Stimulated activated effector memory CD8-positive, alpha-beta T cell treated with anti-CD3 and anti-CD28 coated beads, Interleukin-12 subunit alpha, Interleukin-12 subunit beta, amount 100 ng/mL, for 72 hours (primary cell): ENCODE data around the gene KCTD4.
"Not testable (repeated sequence)": the region's sequence is repeated elsewhere in the genome, so short reads cannot be mapped to it uniquely, and the experiment has no call there.

Experiments
- ATAC-seq: fragments of 150-1000 bp; cut with Tn5 transposase; 2 replicates; pipeline ENCODE4 v1.10.0; 2021
- DNase-seq, 2 donors: peaks; one replicate each; pipeline ENCODE4 v3.0.0; 2021 to 2022; ENCODE audit warnings: low spot score in 2 of 2
- H3K27ac Mint-ChIP-seq: one replicate; pipeline ENCODE4 v1.8.0; 2022; ENCODE audit warnings: mild to moderate bottlenecking, mixed read lengths
- H3K36me3 Mint-ChIP-seq: one replicate; pipeline ENCODE4 v1.8.0; 2022; ENCODE audit warnings: mild to moderate bottlenecking, mixed read lengths
- H3K4me1 Mint-ChIP-seq: one replicate; pipeline ENCODE4 v1.8.0; 2022; ENCODE audit warnings: mixed read lengths
- H3K4me3 Mint-ChIP-seq: one replicate; pipeline ENCODE4 v1.8.0; 2022; ENCODE audit warnings: mild to moderate bottlenecking, mixed read lengths
- H3K9me3 Mint-ChIP-seq: one replicate; pipeline ENCODE4 v1.8.0; 2022; ENCODE audit warnings: mixed read lengths

Gene KCTD4

DNA sequence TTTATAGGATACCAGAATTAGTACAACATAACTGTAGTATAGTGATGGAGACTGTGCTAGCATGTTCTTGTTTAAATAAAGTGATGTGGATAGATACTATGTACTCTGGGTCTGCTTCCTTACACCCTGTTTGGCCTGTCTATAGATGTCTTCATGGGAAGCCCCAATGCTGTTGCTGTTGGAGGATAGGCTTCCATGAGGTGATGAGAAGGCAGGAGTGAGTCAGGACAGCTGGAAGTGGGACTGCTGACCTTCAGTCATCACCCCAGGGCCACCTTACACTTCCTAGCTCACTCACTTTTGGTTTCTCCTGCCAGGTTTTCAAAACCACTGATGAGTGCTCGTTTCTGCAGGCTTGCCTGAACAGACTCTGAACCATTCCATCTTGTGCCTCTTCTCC is 4.2 kb downstream of the KCTD4 start:
- H3K4me1 Mint-ChIP-seq: peaks cover 9% of the 10 kb centered on the region
- DNase-seq (no peak), ATAC-seq (no peak)
- no peak overlapping the region for H3K27ac Mint-ChIP-seq
- H3K9me3 Mint-ChIP-seq: no peaks in the 10 kb centered on the region
- no peak overlapping the region for H3K4me3 Mint-ChIP-seq
- H3K36me3 Mint-ChIP-seq: peaks cover 3% of the 10 kb centered on the region

DNA sequence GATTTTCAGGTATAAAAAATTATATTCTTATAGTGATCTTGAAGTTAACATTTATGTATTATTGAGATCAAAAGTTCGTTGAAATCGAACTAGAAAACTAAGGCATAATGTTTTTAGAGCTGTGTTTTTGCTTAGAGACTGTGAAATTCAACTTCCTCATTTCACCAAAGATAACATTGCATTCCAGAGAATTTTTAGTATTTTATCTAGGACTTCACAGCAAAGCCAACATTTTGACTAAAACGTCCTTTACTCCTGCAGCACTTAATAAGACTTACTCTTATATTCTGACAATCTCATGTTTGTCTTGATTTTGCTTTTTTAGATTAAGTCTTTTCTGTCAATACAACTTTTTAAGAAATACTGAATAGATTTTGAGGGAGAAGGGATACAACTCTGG is 4.7 kb downstream of the KCTD4 start:
- no peak overlapping the region for H3K27ac Mint-ChIP-seq
- no peaks in the 10 kb centered on the region for H3K36me3 Mint-ChIP-seq
- ATAC-seq: no peak

DNA sequence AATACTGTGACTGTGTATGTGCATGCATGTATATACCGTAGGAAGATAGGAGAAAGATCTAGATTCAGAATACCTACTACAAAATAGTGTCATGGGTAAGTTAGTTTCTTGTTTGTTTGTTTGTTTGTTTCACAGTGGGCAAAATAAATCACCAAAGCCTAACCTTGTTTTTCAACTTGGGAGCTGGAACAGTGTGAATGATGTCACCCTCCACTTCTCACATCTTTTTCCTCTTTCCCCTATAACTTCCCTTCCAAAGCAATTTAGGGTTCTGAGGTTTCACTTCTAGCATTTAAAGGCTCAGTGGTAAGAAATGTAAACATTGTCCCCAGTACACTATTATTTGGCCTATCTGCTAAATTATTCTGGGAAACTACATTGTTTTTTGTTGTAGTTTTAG is 5.4 kb downstream of the KCTD4 start:
- Mint-ChIP-seq H3K36me3 (no peaks in the 10 kb centered on the region), H3K4me1 (peaks cover 9% of the 10 kb centered on the region), H3K27ac (no peak overlapping the region), H3K4me3 (no peak overlapping the region), H3K9me3 (no peaks in the 10 kb centered on the region)
- DNase-seq (no peak), ATAC-seq (no peak)

More for the DNA sequence above, 4.7 kb downstream of the KCTD4 start:
- peaks cover 9% of the 10 kb centered on the region for H3K4me1 Mint-ChIP-seq
- no peak overlapping the region for H3K4me3 Mint-ChIP-seq
- no peaks in the 10 kb centered on the region for H3K9me3 Mint-ChIP-seq
- no peak for DNase-seq

DNA sequence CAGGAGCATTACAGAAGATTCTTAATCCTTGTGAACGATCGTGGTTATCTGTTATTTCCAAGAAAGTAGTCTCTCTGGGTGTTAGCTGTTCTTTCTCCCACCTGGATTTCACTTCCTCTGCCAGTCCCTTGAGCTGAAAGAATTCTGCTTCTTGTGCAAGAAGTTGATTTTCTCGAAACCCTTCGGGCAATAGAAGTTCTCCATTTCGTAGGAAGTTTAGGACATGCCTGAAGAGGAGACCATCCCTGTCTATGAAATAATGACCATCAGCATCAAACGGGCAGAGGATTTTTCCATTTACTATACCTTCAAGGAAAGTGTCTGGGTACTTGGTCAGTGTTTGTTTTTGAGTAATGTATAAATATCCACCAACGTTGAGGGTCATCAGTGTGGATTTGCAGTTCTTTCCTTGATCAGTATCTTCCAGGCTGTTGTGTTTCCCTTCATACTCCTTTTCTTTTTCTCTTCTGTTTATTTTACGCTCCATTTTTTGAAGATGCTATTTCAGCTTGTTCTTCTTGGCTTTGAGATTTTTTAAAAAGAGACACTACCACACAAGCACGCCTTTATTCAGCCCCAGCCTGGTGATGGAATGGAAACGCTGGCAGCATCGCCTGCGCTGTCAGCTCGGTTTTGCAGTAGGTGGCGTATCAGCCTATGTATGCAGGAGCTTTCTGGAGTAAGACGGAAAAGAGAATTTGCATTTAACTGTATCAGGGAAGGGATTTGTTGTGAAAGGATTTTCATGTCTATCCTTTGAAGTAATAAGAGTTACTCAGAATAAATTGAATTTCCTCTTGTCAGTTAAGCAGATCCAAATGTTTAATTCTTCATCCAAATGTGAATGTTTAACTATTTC is 6.5 kb downstream of the KCTD4 start:
- no peaks in the 10 kb centered on the region for H3K9me3 Mint-ChIP-seq
- H3K4me3 Mint-ChIP-seq: no peak overlapping the region
- ATAC-seq (no peak), DNase-seq (no peak)
- H3K36me3 Mint-ChIP-seq: no peaks in the 10 kb centered on the region
- no peak overlapping the region for H3K27ac Mint-ChIP-seq
- H3K4me1 Mint-ChIP-seq: peaks cover 9% of the 10 kb centered on the region

DNA sequence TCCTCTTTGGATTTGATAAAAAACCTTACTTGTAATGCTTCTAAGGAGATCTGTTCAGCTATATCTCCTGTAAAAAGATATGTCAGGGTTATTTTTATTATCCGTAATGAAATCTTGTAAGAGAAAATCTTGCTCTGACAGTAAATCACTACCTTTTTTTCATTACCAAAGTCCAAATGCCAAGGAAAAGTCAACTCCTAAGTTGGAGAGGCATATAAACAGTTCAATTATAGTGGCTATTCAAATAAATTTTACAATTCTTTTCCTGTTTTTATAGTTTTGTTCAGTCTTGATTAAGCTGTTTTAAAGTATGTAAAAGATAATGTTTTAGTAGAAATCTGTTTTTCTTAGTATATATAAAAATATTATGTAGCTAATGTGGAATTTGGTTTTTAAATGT is 9.0 kb downstream of the KCTD4 start:
- peaks cover 6% of the 10 kb centered on the region for H3K4me1 Mint-ChIP-seq
- ATAC-seq (no peak), DNase-seq (no peak)
- no peak overlapping the region for H3K27ac Mint-ChIP-seq
- no peaks in the 10 kb centered on the region for H3K36me3 Mint-ChIP-seq
- H3K9me3 Mint-ChIP-seq: no peaks in the 10 kb centered on the region
- H3K4me3 Mint-ChIP-seq: no peak overlapping the region

DNA sequence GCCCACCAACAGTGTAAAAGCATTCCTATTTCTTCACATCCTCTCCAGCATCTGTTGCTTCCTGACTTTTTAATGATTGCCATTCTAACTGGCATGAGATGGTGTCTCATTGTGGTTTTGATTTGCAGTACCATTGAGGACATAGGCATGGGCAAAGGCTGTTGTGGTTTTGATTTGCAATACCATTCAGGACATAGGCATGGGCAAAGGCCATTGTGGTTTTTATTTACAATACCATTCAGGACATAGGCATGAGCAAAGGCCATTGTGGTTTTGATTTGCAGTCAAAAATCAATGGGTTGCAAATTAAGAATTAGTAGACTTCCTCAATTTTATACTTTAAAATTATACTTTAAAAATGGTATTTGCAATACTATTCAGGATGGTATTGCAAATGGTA is 11.3 kb downstream of the KCTD4 start:
- not testable (repeated sequence) for H3K27ac Mint-ChIP-seq, H3K4me3 Mint-ChIP-seq, H3K36me3 Mint-ChIP-seq, H3K4me1 Mint-ChIP-seq, ATAC-seq, H3K9me3 Mint-ChIP-seq, DNase-seq

DNA sequence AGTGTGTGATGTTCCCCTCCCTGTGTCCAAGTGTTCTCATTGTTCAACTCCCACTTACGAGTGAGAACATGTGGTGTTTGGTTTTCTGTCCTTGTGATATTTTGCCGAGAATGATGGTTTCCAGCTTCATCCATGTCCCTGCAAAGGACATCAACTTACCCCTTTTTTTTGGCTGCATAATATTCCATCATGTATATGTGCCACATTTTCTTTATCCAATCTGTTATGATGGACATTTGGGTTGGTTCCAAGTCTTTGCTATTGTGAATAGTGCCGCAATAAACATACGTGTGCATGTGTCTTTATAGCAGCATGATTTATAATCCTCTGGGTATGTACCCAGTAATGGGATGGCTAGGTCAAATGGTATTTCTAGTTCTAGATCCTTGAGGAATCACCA is 11.8 kb downstream of the KCTD4 start:
- not testable (repeated sequence) for H3K27ac Mint-ChIP-seq, ATAC-seq, H3K4me1 Mint-ChIP-seq, DNase-seq, H3K4me3 Mint-ChIP-seq, H3K36me3 Mint-ChIP-seq, H3K9me3 Mint-ChIP-seq

DNA sequence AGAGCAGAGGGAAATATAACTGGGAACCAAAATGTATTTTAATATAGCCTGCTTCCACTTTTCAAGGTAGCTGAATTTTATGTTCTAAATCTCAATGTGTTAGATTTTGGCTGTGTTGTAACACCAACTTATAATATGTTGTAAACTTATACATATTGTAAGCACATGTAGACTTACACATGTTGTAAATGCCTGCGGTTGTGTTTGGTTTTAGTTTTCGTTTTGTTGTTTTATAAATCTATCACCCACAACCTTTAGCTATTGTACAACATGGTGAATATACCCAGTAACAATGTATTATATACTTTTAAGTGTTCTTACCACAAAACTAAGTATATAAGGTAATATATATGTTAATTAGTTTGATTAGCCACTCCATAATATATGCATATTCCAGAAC is 15.6 kb downstream of the KCTD4 start:
- H3K4me3 Mint-ChIP-seq: no peak overlapping the region
- H3K36me3 Mint-ChIP-seq: peaks cover 9% of the 10 kb centered on the region
- no peak for DNase-seq
- no peaks in the 10 kb centered on the region for H3K9me3 Mint-ChIP-seq
- H3K4me1 Mint-ChIP-seq: no peaks in the 10 kb centered on the region
- no peak overlapping the region for H3K27ac Mint-ChIP-seq
- ATAC-seq: no peak

DNA sequence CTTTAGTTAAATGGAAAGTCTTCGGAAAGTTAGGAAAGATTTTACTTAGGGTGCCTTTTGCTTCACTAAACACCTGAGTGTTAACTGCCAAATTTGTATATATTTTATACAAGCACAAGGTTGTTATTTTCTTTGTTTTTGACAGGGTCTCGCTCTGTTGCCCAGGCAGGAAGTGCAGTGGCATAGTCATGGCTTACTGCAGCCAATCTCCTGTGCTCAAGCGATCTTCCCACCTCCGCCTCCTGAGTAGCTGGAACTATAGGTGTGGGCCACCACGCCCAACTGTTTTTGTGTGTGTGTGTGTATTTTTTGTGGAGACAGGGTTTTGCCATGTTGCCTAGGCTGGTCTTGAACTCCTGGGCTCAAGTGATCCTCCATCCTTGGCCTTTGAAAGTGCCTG is 16.2 kb downstream of the KCTD4 start:
- Mint-ChIP-seq H3K27ac (no peak overlapping the region), H3K9me3 (no peaks in the 10 kb centered on the region), H3K36me3 (peaks cover 9% of the 10 kb centered on the region), H3K4me3 (no peak overlapping the region), H3K4me1 (no peaks in the 10 kb centered on the region)
- DNase-seq: no peak
- no peak for ATAC-seq

DNA sequence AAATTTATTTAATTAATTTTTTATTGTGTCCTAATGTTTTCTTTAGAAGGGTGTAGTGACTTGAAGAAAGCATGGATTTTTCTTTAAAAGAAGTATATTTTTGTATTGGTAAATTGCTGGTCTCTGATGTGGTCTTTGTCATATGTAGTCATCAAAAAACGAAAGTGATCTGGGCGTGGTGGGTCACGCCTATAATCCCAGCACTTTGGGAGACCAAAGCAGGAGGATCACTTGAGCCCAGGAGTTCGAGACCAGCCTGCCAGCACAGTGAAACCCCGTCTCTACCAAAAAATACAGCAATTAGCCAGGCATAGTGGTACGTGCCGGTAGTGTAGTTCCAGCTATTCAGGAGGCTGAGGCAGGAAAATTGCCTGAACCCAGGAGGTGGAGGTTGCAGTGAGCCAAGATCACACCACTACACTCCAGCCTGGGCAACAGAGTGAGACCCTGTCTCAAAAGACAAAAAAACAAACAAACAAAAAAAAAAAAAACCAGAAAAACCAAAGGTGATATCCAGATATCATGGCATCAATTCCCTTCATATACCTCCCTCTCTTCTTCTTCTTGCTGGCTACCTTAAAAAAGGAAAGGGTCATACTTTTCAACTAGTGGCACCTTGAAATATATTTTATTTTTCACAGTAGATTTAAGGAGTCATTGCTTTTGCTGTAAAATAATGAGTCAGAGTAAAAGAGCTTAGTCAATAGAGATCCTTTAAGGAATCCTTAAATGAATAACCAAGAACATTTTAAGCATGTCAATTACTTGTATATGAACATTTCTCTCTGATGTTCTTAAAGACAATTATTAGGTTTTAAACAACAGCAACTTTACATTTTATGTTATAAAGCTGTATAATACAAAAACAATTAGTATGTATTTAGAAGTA is 19.9 kb downstream of the KCTD4 start:
- DNase-seq: no peak
- Mint-ChIP-seq H3K4me3 (no peak overlapping the region), H3K4me1 (peaks cover 11% of the 10 kb centered on the region)

DNA sequence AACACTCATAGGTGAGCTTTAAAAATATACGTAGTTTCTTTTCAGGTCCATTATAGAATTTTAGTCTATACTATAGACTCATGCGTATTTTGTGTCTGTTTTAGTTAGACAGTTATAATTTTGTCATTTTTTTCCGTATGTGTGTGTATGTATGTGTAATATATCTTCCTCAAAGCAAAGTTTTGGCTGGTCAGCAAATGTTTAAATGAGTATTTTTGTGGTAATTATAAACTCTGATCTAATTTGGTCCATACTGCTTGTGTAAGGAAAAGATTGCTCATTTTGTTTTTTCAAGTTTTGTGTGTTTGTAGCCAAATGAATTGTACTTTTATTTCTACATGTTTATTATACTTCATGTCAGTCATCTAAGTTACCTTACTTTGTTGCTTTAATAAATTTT is 20.5 kb downstream of the KCTD4 start:
- no peak for DNase-seq
- no peaks in the 10 kb centered on the region for H3K9me3 Mint-ChIP-seq
- no peak overlapping the region for H3K27ac Mint-ChIP-seq
- peaks cover 11% of the 10 kb centered on the region for H3K4me1 Mint-ChIP-seq
- no peak overlapping the region for H3K4me3 Mint-ChIP-seq
- H3K36me3 Mint-ChIP-seq: peaks cover 17% of the 10 kb centered on the region
- peak; percentile 60 for ATAC-seq

More for the DNA sequence above, 19.9 kb downstream of the KCTD4 start:
- Mint-ChIP-seq H3K36me3 (peaks cover 17% of the 10 kb centered on the region), H3K27ac (peak overlapping the region; percentile 71), H3K9me3 (no peaks in the 10 kb centered on the region)
- peak; percentile 74 for ATAC-seq

DNA sequence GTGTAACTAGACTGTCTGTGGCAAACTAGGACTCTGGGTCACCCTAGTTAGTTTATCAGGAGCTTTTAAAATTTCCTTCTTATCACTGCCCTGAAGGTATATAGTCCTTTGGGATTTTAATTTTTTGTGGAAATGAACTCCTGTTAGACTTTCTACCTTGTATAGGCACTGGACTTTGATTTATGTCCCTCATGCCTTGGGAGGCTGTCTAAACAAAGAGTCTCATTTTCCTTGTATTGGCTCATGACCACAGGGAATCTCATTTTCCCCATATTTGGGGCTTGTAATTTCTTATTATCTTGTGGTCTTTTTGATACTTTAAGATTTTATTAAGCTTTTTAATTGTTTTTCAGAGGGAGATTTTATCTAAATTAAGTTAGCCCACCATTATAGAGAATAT is 21.4 kb downstream of the KCTD4 start:
- peaks cover 17% of the 10 kb centered on the region for H3K36me3 Mint-ChIP-seq
- no peak for DNase-seq
- no peak overlapping the region for H3K27ac Mint-ChIP-seq
- no peak overlapping the region for H3K4me3 Mint-ChIP-seq
- no peak for ATAC-seq
- H3K9me3 Mint-ChIP-seq: no peaks in the 10 kb centered on the region
- peaks cover 11% of the 10 kb centered on the region for H3K4me1 Mint-ChIP-seq

DNA sequence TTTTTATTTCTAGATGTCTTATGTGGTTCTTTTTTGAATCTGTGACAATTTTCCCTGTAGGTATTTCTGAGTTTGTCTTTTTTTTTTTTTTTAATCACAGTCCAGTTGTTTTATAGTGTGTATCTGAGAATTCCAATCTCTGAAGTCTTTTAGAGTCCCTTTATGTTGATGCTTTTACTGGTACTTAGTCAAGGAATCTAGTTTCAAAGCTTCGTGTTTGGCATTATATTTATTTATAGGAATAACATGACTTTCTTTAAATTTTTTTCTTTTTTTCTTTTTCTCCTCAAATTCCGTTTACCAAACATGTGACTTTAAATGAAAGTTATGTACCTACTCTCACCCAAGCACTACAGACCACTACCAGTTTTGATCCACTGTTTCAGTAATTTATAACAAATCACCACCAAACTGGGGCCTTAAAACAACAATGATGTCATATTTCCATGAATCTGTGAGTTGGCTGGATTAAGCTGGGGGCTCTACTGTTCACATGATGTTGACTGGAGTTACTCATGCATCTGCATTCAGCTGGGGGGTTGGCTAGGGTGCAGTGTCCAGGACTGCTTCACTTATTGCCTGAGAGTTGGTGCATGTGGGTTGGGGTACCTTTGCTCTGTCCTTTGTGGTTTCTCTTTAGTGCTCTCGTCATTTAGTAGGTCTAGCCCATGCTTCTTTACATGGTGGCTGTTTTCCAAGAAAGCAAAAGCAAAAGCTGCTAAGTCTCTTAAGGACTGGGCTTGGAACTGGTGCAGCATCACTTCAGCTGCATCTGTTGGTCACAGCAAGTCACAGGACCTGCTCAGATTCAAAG is 22.3 kb downstream of the KCTD4 start:
- no peak for DNase-seq
- Mint-ChIP-seq H3K4me3 (no peak overlapping the region), H3K9me3 (no peaks in the 10 kb centered on the region), H3K36me3 (peaks cover 15% of the 10 kb centered on the region), H3K4me1 (peaks cover 11% of the 10 kb centered on the region), H3K27ac (no peak overlapping the region)
- ATAC-seq: peak; percentile 86

DNA sequence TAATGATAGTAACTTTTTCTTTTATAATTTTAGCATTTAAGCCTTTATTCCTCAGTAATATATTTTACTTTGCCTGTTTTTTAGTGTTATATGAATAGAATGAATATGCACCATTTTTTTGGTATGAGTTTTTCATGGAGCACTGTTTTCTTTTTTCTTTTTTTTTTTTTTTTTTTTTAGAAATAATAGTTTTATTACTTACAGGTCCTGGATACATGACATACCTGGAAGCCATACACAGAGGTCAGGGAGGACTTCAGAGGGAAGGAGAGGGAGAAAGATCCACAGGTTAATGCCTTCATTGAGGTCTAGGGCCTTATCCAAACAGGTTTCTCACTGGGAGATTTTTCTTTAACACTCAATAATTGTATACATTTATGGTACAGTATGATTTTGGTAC is 26.4 kb downstream of the KCTD4 start:
- H3K36me3 Mint-ChIP-seq: peaks cover 14% of the 10 kb centered on the region
- peaks cover 17% of the 10 kb centered on the region for H3K4me1 Mint-ChIP-seq
- no peaks in the 10 kb centered on the region for H3K9me3 Mint-ChIP-seq
- no peak overlapping the region for H3K4me3 Mint-ChIP-seq
- DNase-seq (no peak), ATAC-seq (no peak)
- H3K27ac Mint-ChIP-seq: no peak overlapping the region

DNA sequence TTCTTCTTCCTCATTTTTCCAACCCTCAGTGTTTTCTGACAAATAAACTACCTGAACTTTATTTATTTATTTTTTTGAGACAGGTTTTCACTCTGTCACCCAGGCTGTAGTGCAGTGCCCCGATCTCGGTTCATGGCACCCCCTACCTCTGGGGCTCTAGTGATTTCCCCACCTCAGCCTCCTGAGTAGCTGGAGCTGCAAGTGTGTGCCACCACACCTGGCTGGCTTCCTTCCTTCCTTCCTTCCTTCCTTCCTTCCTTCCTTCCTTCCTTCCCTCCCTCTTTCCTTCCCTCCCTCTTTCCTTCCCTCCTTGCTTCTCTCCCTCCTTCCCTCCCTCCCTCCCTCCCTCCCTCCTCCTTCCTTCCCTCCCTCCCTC is 32.3 kb downstream of the KCTD4 start:
- Mint-ChIP-seq H3K4me1 (peaks cover 6% of the 10 kb centered on the region), H3K4me3 (no peak overlapping the region), H3K27ac (no peak overlapping the region), H3K9me3 (no peaks in the 10 kb centered on the region), H3K36me3 (peaks cover 11% of the 10 kb centered on the region)
- ATAC-seq (no peak), DNase-seq (no peak)
